ENCODE results near the gene CAPN15.

DNA sequence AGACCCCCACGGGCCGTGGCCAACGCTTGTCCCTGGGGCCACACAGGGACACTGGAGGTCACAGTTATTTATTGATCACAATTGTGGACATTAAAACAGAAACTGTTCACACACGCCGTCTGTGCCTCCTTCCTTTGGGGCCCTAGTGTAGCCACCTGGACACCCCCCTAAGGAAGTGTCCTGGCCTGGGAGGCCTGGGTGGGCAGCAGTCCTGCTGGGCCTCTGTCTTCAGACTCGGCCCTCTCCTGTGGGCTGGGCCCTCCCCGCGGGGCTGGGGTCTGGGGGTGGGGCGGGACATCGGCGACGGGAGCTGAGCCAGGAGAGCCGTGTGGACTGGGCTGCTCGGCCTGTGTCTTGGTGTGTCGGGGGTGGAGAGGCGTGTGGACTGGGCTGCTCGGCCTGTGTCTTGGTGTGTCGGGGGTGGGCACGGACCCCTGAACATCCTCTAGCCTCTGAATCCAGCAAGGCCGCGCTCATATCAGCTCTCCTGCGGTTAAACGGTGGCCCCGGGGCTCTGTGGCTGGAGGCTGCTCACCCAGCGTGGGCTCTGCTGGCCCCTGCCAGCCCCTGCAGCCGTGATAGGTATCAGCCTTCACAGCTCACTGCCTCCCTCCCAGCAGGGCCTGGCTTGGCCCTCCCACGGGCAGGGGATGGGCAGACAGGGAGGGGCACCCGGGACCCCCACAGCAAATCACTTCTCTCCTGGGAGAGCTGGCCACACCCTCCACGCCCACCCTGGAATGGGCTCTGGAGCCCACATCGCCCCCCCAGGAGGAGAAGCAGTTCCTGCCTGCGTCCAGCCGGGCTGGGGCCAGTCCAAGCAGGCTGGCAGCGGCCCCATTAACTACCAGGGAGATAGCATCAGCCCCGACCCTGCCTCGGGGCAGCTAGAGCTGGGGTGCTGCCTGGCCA lies 38.2 kb downstream of the CAPN15 start:
- TF ChIP-seq, protein P1, sequence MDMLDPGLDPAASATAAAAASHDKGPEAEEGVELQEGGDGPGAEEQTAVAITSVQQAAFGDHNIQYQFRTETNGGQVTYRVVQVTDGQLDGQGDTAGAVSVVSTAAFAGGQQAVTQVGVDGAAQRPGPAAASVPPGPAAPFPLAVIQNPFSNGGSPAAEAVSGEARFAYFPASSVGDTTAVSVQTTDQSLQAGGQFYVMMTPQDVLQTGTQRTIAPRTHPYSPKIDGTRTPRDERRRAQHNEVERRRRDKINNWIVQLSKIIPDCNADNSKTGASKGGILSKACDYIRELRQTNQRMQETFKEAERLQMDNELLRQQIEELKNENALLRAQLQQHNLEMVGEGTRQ (IDR thresholded peaks at IDR 0.05; ENCODE audit: borderline replicate concordance, low read depth, low read length) = no peak
- TF ChIP-seq TEAD4 (IDR thresholded peaks at IDR 0.05; ENCODE audit: borderline replicate concordance, insufficient read depth) = no peak

Measured in SK-N-SH (cell line).